HG03442 (cell line): ENCODE measurements around the gene EXOC7.

Experiments
- ATAC-seq: cut with Tn5 transposase; IDR thresholded peaks from one replicate; pipeline ENCODE4 v1.9.1; 2021; ENCODE audit warnings: mild to moderate bottlenecking, moderate library complexity; ENCODE audit not compliant: unreplicated experiment

Gene EXOC7

DNA sequence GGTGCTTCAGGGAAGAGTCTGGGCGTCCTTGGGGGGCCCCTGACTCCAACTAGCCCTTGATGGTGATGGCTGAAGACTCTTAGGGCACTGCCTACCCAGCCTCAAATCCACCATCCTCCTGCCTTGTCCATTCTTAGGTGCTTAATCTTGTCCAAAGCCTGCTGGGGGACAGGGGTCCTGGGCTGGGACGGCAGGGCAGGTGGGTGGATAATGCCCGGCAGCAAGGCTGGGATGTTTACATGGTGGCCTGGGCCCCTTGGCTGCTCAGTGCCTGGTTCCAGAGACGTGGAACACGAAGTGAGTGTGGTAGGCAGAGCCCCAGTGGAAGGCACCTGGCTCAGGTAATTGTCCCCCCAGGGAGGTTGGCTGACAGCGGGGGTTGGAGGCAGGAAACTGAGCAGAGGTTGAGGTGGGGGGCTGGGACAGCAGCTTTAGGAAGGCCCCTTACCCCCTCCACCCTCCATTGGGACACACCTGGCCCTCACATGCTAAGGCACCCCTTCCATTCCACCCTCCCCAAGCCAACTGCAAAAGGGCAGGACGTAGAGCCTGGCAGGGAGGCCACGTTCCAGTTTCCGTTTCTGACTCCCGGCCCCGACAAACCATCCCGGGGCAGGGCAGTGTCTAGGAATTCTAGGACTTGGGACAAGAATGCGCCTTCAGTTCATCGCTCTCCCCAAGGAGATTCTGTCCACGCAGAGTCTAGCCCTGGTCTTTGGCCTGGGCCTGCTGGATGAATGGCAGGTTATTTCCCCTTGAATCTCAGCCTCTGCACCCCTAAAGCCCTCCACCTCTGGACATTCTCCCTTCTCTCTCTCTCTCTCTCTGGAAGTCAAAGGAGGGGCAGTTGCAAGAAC, 35.5 kb upstream of the EXOC7 start:
- ATAC-seq: no peak

DNA sequence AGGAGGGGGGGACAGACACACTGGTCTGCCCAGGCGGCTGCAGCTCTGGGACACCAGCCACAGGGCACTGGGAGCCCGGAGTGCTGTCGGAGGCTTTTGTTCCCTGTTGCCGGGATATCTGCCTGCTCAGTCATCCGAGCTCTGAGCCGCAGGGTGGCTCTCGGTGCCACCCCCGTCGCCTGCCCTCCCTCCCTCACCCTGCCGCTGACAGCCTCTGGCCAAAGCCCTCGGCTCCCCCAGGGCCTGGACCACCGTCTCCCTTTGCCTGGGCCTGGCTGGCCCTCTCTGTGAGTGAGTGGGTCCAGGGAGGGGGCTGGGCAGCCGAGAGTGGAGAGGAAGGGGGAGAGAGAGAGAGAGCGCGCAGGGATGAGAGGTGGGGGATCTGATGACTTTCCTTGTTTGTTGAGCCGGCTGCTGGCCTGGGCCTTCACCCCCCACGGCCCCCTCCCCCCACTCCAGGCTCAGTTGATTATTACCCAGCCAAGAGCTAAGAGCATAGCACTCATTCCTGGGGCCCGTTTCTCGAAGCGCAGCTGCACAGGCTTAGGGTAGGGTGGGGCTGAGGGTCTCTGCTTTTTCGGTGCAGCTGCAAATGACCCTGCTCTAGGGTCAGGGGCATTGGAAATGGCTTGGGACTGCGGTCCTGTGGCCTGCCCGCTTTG, 34.8 kb upstream of the EXOC7 start:
- no peak for ATAC-seq

DNA sequence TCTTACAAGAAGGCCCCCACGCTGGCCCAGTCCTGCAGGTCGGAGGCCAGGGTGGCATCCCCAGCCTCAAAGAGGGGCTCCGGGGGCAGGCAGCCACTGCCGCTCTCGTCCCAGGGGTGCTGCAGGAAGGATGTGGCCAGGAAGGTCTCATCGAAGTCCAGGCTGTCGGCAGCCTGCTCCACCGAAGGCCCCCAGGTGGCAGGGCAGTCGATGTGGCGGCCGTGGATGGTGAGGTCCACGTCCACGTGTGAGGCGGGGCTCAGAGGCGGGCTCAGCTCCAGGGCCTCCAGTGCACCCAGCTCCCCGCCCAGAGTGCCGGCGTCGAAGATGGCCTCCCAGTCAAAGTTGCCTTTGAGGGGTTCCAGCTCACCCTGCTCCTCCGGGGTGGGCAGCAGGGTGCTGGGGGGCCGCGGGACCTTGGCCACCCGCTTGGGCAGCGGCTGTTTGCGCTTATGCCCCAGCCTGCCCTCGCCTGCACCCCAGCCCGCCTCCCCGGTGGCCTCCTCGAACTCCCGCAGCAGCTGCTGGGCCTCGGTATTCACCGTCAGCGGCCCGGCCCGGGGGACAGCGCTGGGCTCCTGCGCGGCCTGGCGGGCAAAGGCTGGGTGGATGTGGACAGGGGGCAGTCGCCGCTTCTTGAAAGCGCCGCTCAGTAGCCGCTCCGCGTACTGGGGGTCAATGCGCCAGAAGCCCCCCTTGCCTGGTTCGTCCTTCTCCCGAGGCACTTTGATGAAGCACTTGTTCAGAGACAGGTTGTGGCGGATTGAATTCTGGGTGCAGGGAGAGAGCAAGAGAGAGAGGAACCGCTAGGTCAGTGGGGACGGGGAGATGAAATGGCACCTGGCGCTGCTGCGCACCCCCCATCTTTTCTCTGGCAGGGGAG, 34.0 kb upstream of the EXOC7 start:
- no peak for ATAC-seq

DNA sequence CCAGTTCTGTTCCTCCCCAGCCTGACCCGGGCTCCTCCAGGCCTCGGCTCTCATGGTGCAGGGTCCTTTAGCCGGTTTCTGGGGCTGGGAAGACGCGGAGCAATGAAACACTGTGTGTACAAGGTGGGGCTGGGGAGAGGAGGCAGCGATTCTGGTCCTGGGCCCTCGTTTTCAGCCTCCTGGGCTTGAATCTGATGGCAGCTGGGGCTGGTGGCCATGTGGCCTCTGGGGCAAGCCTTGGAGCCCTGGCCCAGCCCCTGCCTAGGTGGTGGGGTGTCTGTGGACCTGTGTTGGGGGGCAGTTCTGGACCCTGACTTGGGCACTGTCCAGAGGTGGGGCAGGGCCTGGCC, 33.4 kb upstream of the EXOC7 start:
- ATAC-seq: no peak

DNA sequence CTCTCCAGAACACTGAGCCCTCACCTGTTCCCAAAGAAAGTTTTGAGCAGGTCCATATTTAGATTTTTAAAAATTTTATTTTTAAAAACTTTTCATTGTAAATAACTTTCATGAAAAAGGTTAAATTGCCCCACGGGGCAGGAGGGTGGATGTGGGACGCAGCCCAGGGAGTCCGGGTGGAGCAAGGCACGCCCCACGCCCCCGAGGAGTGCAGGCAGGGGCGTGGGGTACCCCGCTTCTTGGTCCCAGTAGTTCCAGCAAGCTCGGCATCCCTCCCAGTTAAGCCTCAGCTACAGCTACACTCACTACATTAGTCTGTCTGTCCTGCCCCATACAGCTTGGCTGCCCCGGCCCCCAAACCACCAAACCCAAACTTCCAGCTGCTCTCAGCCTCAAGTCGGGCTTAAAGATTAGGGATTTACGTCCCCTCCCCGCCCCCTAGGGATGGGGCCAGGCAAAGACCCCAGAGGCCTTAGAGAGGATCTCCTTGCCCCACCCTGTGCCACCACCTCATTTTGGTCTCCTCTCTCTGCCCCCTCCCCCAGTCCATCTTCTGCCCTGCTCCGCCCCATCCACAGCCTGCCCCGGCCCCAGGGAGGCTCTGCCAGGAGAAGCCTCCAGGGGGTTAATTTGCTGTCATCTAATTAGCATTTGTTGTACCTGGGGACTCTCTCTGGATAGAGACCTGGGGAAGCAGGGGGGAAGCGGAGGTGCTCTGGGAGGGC, 32.9 kb upstream of the EXOC7 start:
- ATAC-seq: no peak

DNA sequence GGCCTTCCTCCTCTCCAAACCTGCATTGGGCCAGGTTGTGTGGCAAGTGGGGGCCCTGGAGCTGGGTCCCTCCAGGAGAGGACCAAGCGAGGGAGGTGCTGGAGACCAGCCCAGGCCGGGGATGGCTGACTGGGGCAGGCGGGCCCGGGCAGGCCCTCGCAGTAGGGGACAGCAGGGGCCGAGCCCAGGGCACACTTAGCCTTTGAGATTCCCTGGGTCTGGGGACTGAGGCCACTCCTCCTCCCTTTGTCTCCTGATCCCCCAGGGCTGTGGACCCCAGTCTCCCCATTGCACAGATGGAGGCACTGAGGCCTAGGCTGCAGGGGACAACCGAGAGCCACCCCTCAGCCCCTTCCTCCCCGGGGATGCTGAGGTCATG, 32.2 kb upstream of the EXOC7 start:
- no peak for ATAC-seq

DNA sequence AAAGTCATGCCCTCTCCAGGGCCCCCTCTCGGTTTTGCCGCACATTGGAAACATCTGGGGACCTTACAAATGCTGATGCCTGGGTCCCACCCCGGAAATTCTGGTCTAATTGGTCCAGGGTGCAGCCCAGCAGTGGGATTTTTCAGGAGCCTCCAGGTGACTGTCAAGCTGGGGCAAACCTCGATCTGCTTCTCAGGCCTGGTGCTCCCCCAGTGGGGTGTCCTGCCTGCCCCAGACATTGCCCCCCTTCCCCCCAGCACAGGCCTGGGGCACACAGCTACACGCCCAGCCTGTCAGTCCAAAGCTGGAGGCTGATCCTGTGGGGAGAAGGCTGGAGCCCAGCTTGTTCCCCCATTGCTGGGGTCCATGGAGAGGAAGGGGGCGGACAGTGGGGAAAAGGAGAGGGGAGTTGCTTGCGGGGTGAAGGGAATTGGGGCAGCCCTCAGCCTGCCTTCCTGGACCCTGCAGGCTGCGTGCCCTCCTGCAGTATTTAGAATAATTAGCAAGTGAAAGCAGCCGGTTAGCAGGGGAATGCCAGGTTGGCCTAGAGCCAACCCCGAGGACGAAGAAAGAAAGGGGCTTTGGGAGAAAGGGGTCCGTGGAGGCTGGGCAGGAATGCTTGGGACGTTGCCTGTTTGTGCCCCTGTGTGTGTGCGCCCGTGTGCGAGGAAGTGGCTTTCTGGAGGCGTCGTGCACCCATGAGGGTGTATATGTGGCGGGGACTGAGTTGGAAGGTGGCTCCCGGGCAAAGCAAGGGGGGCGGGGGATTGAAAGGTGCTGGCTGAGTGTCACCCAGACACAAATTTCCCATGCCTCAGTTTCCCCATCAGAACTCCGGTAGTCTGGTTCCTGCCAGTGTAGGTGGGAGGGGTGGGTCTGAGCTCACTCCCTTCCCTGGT, 31.6 kb upstream of the EXOC7 start:
- no peak for ATAC-seq

DNA sequence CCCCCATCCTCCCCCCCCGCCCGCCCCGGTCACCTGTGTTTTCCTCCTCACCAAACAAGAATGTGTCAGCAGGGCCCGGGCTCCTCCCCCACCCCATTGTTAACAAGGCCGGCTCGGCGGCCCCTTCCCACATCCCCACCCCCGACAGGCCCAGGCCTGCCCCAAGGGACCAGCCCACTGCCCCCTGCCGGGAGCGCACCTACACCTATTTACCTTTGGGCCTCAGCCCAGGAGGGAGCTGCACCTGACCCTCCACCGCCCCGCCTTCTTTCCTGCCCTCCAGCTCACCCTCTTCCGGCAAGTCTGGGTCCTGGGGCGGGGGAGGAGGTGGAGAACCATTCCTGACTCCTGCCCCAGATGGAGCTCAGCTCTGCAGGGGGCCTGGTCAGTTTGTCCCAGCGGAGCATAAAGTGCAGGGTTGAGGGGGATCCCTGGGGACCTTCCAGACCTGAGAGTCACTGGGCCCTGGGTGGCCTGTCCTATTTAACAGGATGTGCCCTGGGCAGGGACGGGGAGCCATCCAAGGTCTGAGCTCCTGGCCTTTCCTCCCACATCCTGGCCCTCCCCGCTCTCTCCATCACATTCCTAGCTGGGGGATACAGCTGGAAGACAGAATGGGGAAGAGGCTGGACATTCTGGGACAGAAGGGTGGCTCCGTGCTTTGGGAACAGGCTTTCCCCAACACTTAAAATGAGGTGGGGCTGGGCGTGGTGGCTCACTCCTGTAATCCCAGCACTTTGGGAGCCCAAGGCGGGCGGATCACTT, 29.2 kb upstream of the EXOC7 start:
- ATAC-seq: no peak

DNA sequence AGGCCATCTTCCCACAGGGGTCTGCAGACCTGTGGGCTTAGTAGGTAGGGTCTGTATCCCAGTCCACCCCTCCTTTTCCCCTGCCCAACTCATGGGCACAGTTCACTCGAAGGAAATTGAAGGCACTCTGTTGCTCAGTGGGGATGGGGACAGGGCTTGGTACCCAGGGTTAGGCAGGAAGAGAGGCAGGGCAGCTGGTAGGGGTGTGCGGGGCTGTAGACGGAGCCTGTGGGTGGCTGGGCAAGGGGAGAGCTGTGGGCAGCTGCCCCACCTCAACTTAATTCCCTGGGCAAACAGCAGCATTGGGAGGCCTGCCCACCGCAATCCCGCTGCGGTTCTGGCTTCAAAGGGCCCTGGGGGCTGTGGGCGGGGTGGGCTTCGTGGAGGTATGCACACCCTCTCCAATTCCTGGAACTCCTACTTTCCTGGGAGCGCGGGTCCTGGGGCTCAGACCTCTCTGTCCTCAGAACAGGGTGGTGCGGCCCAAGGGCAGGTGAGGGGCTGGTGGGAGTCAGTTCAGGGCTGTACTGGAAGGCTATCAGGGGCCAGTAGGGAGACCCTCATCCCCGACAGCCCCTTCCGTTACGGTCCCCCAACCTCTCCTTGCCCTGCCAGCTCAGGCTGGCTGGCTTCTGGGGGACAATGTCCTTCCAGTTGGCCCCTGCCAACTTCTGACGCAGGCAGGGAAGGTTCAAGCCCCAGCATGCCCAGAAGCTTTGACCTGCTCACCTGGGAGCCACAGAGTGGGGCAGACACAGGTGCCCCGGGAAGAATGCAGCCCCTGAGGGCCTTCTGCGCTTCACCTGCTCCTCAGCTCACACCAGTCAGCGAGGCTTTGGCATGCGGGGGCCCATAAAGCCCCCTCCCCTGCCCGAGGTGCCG, 28.3 kb upstream of the EXOC7 start:
- no peak for ATAC-seq

DNA sequence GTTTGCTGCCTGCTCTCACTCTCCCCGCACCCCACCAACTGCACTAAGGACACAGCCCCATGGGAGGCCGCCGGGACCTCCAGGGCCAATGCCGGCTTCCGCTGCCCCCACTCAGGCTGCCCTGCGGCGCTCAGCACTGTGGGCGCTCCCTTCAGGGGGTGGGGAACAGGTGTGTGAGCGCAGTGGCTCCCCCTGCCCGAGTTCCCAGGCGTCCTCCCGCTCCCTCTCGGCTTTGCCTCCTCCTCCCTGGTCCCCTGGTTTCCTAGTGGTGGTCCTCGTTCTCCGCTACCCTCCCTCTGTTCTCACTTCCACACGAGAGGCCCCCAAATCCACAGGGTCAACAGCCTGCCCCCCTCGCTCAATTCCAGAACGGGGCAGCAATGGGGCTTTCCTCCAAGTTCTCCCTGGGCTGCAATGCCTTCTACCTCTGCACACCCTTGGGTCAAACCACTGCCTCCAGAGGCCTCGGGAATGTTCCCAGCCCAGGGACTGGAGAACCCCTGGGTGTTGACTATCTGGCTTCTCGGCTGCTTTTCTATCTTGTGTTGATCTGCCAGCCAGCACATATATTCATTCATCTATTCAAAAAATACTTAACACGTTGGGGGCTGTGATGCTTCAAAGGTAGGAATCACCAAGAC, 27.6 kb upstream of the EXOC7 start:
- no peak for ATAC-seq

DNA sequence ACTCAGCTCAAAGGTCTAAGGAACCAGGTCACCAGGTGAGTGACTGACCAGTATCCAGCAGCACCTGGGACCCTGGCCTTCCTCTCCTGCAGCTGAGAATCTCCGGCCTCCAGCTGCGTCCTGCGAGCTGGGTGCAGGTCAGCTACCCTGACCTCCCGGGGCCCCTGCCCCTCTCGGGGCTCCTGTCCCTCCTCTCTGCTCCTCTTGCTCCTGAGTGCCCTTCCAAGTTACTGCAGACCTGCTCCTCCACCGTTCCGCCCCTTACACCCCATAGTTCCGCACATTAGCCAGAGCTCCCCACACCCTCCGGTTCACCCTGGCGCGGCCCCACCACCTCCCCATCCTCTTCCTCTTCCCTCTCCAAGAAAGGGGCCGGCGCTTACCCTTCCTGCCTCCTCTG, 26.9 kb upstream of the EXOC7 start:
- ATAC-seq: no peak

DNA sequence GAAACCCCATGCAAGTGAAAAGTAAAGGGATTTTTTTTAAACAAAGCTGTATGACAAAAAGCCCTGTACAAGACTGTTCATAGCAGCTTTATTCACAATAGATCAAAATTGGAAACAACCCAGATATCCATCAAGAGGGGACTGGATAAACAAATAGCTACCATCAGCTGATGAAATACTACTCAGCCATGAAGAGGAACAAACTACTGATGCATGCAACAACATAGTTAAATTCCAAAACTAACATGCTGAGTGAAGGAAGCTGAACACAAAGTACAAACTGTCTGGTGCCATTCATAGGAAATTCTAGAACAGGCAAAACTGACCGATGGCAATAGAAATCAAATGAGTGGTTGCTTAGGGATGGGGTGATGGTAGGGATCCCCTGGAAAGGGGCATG, 22.3 kb upstream of the EXOC7 start:
- ATAC-seq: no peak

DNA sequence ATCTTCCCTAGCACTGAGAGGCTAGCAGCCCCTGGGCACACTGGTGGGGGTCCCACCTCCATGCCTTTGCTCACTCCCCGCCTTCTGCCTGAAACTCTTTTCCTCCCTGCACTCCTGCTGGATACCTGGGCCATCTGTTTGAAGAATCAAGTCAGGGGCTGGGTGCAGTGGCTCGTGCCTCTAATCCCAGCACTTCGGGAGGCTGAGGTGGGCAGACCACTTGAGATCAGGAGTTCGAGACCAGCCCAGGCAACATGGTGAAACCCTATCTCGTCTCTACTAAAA, 21.7 kb upstream of the EXOC7 start:
- no peak for ATAC-seq

DNA sequence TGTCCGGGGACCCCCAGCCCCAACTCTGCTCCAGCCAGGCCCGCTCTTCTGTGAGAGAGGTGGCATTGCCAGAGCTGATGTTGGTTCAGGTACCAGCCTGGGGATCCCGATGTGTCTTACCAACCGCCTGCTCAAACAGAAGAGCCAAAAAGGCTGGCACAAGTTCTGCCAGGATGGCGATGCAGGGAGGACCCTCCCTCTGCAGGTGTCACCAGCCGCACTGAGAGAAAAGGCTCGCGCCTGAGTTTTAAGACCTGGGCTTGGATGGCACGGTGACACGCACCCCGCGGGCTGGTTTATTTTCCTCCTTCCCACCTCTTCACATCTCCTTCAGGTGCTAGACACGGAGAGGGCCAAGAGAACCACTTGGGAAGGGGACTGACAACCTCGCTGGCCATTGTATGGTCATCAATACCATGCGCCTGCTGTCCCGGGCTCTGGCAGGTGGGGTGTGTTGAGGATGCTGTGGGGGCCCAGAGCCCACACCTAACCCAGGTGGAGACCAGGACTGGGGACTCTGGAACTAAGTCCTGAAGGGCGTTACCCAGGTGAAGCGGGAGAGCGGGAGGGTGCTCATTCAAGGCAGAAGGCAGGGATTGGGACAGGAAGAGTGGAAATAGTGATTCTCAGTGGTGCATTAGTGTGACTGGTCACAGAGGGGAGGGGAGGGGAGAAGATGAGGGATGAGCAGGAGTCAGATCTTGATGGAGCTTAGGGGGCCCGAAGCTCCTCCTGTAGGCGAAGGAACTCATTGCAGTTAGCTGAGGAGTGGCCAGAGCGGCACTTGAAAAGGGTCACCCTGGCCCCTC, 21.2 kb upstream of the EXOC7 start:
- ATAC-seq: no peak

DNA sequence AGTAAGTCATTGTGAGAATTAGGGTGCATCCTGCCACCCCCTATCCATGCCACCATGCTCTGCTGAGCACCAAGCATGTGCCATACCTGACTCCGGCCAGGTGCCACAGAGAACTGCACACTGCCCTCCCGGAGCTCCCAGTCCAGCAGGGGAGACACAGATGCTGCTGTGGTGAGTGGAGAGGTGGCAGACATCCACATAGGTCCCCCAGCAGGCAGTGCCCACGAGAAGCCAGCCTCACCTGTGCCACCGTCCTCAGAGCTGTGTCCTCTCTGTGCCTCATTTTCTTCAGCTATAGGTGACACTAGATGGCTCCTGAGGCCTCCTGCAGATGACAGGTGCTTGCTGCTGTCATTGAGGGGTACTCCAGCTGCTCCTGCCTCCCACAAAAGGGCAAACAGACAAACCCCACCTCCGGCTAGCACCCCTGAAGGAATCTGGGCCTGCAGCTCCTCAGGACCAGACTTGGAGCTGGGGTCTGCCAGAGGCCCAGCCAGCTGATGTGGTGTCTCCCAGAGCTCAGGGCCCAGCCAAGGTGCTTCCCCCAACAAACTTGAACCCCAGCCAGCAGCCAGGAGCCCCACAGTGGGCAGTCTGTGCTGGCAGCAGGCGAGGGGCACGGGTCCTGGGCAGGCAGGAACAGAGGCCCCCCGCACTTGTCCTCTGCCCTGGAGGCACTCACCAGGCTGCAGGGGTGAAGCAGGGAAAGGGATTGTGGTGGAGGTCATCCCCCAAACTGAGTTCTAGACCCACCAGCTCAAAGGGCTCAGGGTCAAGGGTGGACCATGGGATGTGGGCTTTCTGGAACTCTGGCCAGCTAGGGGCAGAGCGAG, 20.4 kb upstream of the EXOC7 start:
- ATAC-seq: no peak

DNA sequence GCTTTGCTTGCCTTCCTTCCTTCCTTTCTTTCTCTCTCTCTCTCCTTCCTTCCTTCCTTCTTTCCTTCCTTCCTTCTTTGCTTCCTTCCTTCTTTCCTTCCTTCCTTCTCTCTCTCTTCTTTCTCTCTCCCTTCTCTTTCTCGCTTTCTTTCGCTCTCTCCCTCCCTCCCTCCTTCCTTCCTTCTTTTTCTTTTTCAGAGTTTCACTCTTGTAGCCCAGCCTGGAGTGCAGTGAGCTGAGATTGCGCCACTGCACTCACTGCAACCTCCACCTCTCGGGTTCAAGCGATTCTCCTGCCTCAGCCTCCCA, 19.6 kb upstream of the EXOC7 start:
- no peak for ATAC-seq
